GM21360 (cell line): Measurements from ENCODE around the gene NOP14.
"Not testable (repeated sequence)": the region's sequence is repeated elsewhere in the genome, so short reads cannot be mapped to it uniquely, and the experiment has no call there.

Experiments
- ATAC-seq: cut with Tn5 transposase; IDR thresholded peaks from one replicate; pipeline ENCODE4 v1.9.1; 2021; ENCODE audit warnings: mild to moderate bottlenecking, moderate library complexity; ENCODE audit not compliant: unreplicated experiment

The NOP14 gene

GRCh38 chr4:2962614-2963174, 512 bp downstream of the NOP14 start:
- peak; percentile 21 for ATAC-seq

DNA sequence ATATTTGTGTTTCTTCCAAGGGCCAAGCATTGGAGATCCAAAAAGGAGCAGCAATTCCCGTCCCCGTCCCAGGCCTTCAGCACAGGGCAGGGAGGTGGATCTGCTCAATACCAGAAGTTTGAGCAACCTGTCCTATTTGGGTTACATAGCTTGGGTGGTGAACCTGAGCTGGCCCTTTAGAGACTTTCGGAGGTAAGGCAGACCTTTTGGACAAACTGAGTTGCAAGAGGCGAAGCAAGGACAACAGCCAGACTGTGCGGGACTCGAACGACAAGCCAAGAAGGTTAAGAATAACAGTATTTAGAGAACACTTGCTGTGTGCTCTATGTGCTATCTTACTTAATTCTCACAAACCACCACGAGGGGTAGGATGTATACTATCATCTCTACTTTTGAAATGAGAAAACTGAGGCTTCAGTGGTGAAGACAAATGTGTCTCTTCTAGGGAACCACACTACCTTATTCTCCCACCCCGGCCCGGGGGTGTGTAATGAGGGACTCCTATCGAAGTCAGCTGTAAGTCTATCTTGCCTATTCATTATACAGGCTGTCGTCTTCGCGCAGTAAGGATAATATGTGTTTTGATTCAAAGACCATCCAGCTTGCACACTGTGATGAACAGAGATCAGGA, 1.3 kb downstream of the NOP14 start:
- ATAC-seq = no peak

DNA sequence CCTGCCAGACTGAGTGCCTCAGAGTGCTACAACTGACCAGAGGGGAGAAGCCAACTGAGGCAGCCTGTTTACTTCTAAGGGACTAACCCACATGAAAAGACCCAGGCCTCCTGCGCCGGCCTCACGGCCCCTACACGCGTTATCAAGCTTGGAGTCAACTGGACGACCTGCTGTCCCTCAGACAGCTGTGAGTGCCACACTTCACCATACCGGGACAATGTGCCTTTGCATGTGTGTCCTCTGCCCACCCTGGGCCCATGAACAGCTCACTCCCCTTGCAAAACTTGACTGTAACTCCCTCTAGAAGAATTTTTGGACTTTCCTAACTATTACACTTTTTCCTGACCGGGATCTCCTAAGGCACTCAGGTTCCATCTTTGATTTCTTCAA, 1.8 kb downstream of the NOP14 start:
- ATAC-seq = no peak

- ATAC-seq = not testable (repeated sequence)
Observed at GRCh38 chr4:2960450-2960849, 2.8 kb downstream of the NOP14 start.

DNA sequence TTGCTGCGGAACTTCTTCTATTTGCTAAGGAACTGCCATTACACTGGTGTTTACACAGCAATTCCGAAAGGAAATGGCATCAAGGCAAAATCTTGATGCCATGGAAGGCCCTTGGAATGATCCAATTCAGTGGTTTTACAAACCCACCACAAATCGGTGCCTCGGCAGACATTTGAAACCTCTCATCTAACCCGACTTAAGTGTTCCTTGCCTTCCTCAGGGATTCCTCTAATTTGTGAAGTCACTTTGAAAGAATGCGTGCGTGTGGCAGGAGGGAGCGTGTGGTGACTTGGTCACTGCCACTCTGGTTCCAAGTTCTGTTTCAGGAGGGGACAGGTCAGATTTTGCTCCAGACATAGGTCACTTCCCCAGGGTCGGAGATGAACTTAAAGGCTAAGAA, 4.8 kb downstream of the NOP14 start:
- ATAC-seq = no peak

GRCh38 chr4:2955186-2956044, 7.8 kb downstream of the NOP14 start:
- not testable (repeated sequence) for ATAC-seq

DNA sequence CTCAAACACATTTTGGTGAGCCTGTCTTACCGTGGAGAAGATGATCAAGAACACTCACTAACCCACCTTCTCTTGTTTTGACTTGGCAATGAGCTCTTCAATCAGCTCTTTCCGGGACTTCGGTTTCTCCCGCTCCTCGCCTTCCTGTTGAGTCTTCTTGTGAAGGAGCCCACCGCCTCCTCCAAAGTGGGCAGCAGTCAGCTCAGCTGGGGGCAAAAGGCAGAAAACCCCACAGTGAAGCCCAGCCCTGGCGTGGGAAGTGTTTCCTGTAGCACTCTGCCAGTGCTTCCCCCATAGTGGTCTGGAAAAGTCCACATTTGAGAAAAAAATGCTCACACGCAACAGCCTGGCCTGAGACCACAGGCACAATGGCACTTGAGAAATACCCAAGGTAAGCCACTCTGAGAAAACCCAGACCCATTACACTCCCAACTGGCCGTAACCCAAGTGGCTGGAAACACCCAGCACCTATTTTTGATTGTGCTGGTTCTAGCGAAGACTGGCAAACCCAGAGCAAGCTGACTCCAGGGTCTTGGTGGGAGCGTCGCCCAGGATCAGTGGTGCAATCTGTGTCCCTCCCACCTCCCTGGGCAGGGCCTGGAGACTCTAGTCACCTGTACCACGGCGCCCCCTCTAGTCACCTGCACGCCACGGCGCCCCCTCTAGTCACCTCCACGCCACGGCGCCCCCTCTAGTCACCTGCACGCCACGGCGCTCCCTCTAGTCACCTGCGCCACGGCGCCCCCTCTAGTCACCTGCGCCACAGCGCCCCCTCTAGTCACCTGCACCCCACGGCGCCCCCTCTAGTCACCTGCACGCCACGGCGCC, 8.6 kb downstream of the NOP14 start:
- peak; percentile 59 for ATAC-seq

- no peak for ATAC-seq
Observed at GRCh38 chr4:2953496-2953895, 9.7 kb downstream of the NOP14 start.

GRCh38 chr4:2950221-2950989, 12.8 kb downstream of the NOP14 start:
- ATAC-seq = no peak

GRCh38 chr4:2949782-2950125, 13.5 kb downstream of the NOP14 start:
- ATAC-seq = no peak

GRCh38 chr4:2948895-2949781, 14.1 kb downstream of the NOP14 start:
- no peak for ATAC-seq

DNA sequence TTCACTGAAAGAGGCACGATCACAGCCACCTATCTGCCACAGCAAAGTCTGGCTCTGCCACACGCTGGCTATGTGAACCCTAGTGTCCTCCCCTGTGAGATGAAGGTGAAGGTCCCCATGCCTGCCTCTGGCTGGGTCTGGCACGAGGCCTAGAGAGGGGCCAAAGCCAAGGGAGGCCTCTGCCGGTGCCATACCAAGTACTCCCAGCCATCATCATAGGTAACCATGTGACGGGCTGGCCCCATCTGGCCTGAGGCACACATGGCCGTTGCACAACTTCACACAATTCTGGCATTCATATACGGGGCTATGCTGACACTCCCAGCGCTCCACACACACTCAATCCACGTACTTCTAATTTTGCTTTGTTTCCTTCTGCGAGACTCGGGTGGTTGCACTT, 15.3 kb downstream of the NOP14 start:
- no peak for ATAC-seq

GRCh38 chr4:2946812-2947600, 16.2 kb downstream of the NOP14 start:
- no peak for ATAC-seq

DNA sequence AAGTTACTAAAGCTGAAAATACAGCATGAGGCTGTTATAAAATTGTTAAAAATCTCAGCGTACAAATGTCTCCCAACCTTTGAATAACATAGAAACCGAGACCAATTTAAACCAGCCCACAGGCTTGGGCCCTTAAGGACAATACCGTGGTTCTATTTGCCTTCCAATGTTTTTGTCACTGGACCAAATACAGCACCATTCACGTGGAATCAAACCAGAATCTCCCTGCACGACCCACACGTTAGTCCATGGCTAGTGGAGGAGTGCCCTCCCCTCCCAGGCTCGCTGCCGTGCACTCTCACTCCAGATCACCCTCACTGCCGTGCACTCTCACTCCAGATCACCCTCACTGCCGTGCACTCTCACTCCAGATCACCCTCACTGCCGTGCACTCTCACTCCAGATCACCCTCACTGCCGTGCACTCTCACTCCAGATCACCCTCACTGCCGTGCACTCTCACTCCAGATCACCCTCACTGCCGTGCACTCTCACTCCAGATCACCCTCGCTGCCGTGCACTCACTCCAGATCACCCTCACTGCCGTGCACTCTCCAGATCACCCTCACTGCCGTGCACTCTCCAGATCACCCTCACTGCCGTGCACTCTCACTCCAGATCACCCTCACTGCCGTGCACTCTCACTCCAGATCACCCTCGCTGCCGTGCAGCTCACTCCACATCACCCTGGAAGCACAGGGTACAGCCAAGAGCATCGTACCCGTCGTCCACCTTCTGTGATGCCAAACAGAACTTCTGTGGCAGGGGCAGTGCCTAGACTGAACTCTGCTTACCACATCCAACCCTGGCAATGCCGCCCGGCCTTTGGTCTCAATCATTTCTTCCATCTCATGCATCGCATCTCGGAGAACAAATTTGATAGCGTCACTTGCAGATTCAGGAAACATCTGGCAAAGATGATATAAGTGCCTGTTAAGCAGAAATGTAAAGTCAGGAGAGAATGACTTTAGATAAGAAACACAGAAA, 17.3 kb downstream of the NOP14 start:
- ATAC-seq = not testable (repeated sequence)

GRCh38 chr4:2944586-2945526, 18.4 kb downstream of the NOP14 start:
- no peak for ATAC-seq

- no peak for ATAC-seq
Observed at GRCh38 chr4:2944091-2944482, 19.1 kb downstream of the NOP14 start.
